ENCODE measurements around the gene MIEN1.
A peak's percentile ranks its signal among the peaks of the same experiment; 100 is the strongest.
"Not testable (repeated sequence)": the region's sequence is repeated elsewhere in the genome, so short reads cannot be mapped to it uniquely, and the experiment has no call there.

The MIEN1 gene

DNA sequence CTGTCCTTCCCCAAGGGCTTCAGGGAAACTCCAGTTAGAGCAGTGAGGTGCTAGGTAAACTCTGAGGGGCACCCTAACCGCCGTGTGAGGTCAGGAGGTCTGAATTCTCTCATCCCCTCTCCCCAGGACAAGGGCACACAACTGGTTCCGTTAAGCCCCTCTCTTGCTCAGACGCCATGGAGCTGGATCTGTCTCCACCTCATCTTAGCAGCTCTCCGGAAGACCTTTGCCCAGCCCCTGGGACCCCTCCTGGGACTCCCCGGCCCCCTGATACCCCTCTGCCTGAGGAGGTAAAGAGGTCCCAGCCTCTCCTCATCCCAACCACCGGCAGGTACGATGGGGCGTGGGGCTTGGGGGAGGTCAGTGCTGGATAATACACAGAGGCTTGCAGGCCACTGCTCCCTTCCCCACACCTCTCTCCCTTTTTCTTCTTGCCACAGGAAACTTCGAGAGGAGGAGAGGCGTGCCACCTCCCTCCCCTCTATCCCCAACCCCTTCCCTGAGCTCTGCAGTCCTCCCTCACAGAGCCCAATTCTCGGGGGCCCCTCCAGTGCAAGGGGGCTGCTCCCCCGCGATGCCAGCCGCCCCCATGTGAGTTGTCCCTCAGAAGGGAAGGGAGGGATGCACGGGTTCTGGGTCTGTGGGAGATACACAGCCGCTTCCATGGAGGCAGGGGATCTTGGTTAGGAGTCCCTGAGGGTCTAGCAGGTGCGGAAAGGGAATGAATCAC is 12.0 kb upstream of the MIEN1 start:
- no peak for DNase-seq (ENCODE audit: low read depth in 4 of 4, low spot score in 1 of 4)

DNA sequence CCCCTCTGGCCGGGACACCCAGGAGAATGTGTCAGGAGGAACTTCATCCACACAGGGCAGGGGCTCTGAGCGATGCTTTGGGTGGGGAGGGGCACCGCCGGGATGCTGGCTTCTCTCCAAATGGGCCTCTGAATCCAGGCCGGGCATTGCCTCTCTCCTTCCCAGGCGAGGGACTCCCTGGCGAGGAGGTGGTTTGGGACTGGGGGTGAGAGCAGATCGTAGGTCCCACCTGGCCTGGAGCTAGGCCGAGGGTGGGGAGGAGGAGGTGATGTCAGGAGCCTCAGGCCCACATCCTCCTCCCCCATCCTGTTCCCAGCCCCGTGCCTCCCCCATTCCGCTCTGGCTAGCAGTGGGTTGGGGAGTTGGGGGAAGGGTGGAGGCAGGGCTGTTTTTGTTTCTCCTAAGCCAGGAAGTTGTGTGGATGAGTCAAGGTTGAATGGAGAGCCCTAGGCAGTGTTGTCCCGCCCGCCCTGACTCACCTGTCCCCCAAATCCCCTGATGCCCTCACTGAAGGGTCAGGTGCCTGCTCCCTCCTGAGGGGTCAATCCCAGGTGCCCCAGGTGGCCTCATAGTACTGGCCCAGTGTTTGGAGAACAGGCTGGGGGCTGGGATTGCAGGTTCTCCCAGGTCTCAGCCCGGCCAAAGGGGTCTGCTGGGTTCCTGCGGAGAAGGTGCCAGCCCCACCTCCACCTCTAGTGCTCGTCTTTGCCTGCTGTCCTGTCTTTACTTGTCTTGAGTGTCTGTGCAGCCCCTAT is 10.2 kb upstream of the MIEN1 start:
- no peak for DNase-seq (ENCODE audit: low read depth in 4 of 4, low spot score in 1 of 4)

DNA sequence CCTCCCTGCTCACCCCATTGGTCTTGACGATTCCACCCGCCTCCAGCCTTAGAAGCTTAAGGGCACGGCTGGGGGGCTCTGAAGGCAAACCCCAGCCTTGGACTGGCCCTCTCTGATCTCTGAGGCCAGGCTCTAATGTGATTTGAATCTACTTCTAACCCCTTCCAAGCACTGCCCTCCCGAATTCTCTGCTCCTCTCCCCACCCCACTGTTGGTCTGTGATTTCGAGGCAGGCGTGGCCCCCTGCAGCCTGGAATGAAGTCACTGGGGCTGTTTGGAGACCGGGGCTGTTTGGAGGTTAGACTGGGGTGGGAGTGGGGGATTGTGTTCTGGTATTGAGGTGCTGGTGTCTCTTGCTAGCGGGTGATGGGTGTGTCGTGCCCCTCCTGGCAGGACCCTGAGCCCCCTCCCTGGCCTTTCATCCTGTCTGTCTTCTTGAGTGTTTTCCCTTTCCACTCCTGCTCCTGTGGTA is 9.6 kb upstream of the MIEN1 start:
- DNase-seq (ENCODE audit: low read depth in 4 of 4, low spot score in 1 of 4), result no peak

DNA sequence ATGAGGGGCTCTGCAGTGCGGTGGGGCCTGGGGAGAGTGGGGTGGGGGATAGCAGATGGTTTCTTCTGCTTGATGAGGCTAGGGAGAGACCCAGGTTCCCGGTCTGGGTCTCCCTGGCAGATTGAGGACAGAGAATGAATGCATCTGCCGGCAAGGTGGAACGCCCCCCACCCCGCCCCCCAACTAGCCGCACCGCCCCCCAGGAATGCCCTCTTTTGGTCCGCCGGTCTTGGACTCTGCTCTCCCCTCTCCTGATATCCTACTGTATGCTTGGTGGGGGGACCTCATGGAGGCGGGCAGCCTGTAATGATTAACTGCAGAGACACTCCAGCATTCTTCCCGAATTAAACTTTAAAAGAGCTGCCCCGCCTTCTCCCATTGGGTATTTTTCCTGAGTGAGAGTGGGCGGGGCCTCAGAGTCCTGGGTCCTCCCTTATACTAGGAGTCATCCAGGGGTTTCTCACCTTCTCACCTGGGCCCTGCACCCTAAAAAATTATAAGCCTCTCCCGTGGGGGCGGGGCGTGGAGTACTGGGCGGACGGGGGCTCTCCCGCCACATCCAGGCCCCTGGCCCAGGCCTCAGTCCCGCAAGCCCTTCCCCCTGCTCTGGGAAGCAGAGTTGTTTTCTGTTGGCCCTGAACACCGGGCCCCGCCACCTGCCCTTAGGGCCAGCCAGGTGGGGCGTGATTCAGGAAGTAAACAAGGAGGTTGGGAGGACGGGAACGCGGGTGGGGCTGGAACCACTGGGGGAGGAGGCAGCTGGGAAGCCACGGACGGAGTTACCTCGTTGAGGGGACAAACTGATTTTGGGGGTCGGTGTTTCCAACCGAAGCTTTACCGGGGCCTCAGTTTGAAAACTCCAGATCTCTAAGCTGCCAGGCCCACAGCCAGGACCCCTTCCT is 8.9 kb upstream of the MIEN1 start:
- no peak for DNase-seq (ENCODE audit: low read depth in 4 of 4, low spot score in 1 of 4)

DNA sequence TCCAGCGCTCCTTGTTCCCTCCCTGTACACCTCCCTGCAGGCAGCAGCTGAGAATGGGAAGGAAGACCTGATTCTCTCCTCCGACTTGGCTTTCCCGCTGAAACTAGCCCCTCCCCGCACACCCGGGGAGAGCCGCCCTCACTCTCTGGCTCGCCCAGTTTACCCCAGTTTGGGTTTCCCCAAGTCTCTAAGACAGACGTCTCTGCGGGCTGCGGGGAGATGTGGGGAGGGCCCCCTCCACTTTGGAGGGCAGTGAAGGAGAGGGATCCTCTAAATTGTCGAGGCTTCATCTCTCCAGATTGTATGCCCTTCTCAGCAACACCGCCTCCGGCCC is 8.2 kb upstream of the MIEN1 start:
- peak in 1 of 4 experiments; percentile 50 for DNase-seq (ENCODE audit: low read depth in 4 of 4, low spot score in 1 of 4)

DNA sequence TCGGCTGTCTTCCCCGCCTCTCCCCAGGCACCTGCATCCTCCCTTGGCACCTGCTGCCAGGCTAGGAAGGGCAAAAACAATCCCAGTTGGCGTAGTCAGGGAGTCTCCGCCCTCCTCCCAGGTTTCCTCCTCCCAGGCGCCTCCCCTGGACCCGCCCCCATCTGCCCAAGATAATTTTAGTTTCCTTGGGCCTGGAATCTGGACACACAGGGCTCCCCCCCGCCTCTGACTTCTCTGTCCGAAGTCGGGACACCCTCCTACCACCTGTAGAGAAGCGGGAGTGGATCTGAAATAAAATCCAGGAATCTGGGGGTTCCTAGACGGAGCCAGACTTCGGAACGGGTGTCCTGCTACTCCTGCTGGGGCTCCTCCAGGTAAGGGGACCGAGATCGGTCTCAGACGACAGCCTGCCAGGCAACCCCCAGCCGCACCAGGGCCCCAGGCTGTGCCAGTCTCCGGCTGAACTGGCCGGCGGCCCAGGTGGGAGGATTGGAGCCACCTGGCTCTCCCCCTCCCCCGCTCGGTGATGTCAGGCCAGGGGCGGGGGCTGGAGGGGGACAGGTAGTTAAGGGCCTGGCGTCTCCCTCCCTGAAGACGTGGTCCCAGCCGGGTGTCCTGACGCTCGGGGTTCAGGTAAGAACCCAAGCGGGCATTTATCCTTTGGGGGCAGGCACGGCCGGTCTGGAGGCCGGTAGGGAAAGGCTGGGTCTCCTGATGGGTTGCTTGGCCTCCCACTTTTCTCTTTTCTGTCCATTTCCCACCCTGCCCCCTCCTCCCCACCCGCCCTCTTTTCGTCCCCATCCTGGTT is 7.6 kb upstream of the MIEN1 start, which contains the start of gene GRB7:
GRB7 (plus strand) TSS at position 179 of the 808 bp plus-strand sequence. CDS start 4,364 bp downstream, outside the sequence.
- no peak for DNase-seq (ENCODE audit: low read depth in 4 of 4, low spot score in 1 of 4)

DNA sequence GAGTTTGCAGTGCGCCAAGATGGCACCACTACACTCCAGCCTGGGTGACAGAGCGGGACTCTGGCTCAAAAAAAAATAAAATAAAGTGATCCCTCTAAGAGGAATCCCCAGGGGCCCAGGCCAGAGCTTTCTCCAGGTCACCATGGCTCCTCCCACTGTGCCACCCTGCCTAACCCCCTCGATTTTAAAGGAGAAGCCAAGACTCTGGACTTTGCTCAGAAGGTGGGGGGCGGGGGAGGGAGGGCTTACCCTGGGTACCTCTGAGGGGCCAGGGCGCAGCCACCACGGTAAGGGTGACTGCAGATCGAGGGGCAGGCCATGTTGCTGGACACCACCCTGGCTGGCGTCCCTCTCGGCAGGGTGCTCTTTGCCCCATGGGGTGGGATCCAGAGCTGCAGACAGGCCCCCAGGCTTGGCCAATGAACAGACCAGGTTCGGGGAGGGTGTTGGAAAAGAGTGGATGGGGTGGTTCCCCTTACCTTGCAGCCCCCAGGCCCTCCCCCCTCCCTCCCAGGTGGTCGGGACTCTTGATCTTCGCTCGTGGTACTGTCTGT is 7.0 kb upstream of the MIEN1 start:
- DNase-seq (ENCODE audit: low read depth in 4 of 4, low spot score in 1 of 4), result no peak

DNA sequence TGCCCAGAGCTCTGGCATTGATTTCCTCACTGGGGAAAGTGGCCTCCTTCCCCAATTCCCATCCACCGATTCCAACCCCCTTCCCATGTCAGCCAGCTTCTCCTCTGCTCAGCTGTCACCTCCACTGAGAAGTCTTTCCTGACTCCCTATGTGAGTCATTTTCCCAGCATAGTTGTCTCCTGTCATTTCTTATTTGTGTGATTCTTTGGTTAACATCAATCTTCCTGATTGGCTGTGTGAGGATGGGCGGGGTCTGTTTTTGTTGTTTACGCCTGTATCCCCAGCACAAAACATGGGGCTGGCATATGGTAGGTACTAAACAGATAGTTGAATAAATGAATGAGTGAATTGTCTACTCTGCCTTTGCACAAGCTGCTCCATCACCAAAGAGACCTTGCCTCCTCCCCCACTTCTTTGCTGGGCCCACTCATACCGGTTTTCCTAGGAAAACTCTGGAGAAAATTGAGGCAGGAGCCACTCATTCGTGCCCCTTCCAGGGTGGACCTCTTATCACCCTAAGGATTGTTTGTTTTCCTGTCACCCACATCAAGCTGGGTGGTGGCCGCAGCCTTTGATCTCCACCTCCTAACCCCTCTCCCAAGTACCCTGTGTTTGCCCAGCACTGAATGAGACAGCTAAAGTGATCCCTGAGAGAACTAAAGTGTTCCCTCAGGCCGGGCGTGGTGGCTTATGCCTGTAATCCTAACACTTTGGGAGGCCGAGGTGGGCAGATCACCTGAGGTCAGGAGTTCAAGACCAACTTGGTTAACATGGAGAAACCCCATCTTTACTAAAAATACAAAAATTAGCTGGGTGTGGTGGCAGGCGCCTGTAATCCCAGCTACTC is 6.2 kb upstream of the MIEN1 start:
- no peak for DNase-seq (ENCODE audit: low read depth in 4 of 4, low spot score in 1 of 4)

DNA sequence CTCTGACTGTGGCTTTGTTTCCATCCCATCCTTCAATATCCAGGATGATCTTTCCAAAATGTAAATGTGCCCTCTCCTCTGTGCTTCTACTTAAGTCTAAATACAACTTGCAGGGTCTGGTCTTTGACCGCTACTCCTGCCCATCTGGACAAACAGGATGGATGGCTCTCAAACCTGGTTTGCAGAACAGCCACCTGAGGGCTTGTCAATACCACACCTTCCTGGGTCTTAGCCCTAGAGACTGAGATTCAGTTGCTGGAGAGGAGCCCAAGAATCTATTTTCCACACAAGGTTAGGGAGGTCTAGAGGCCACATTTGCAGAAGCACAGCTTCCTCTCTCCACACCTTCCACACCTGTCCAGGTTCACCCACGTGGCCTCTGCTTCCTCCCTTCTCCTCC is 5.5 kb upstream of the MIEN1 start:
- no peak for DNase-seq (ENCODE audit: low read depth in 4 of 4, low spot score in 1 of 4)

DNA sequence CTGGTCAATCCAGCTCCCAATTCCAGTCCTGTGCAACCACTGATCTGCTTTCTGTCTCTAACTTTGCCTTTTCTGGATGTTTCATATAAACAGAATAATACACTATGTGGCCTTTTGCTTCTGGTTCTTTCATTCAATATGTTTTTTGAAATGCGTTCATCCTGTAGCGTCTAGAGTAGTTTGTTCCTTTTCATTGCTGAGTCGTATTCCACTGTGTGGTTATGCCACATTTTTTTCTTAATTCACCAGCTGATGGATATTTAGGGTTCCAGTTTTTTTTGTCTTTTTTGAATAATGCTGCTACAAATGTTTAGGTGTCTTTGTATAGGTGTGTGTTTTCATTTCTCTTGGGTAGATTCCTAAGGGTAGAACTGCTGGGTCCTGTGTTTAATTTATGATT is 2.3 kb upstream of the MIEN1 start:
- no peak for DNase-seq (ENCODE audit: low read depth in 4 of 4, low spot score in 1 of 4)

DNA sequence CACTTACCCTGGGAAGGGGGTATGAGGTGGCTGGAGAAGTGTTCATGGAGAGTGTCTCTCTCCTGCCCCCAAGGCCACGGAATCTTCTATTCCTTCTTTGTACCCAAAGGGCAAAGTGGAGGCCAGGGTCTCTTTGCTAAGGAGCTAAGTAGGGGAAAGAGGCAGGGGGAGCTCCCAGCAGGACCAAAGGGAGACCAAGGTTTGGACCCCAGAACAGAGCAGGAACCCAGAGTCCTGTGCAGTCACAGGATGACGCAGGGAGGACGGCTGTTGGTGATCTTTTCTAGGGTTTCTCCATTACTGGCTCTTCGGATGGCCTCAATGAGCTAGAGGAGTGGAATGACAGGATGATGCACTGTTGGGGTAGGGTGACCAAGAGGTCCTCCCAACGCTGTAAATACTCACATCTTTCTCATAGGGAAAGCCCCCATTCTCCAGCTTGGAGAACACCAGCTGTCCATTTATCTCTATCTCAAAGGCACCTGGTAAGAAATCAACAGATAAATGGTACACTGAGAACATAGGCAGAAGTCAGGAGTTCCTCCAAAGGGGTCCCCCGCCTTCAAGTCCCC is 966 bp downstream of the MIEN1 start:
- no peak for DNase-seq (ENCODE audit: low read depth in 4 of 4, low spot score in 1 of 4)

DNA sequence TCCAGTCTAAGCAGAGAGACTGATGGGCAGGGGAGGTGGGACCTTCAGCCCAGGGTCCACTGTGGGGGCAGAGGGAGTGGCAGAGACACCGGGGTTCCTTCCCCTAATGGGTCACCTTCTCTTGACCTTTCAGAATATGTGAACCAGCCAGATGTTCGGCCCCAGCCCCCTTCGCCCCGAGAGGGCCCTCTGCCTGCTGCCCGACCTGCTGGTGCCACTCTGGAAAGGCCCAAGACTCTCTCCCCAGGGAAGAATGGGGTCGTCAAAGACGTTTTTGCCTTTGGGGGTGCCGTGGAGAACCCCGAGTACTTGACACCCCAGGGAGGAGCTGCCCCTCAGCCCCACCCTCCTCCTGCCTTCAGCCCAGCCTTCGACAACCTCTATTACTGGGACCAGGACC is 2.8 kb downstream of the MIEN1 start:
- DNase-seq (ENCODE audit: low read depth in 4 of 4, low spot score in 1 of 4), result no peak

DNA sequence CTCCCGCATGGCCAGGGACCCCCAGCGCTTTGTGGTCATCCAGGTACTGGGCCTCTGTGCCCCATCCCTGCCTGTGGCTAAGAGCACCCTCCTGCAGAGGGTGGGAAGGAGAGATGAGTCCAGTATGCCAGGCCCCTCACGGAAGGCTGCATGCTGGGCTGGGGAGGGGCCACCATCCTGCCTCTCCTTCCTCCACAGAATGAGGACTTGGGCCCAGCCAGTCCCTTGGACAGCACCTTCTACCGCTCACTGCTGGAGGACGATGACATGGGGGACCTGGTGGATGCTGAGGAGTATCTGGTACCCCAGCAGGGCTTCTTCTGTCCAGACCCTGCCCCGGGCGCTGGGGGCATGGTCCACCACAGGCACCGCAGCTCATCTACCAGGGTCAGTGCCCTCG is 3.7 kb downstream of the MIEN1 start:
- DNase-seq (ENCODE audit: low read depth in 4 of 4, low spot score in 1 of 4), result no peak

DNA sequence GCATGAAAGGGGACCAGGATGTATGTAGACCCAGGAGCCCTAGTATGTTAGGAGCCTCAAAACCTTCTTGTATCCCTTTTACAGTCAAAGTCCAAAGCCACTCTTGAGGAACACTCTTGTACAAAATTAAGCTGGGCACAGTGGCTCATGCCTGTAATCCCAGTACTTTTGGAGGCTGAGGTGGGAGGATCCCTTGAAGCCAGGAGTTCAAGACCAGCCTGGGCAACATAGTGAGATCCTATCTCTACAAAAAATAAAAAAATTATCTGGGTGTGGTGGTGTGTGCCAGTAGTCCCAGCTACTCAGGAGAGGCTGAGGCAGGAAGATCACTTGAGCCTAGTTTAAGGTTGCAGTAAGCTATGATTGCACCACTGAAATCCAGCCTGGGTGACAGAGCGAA is 4.4 kb downstream of the MIEN1 start:
- DNase-seq (ENCODE audit: low read depth in 4 of 4, low spot score in 1 of 4), result not testable (repeated sequence)

DNA sequence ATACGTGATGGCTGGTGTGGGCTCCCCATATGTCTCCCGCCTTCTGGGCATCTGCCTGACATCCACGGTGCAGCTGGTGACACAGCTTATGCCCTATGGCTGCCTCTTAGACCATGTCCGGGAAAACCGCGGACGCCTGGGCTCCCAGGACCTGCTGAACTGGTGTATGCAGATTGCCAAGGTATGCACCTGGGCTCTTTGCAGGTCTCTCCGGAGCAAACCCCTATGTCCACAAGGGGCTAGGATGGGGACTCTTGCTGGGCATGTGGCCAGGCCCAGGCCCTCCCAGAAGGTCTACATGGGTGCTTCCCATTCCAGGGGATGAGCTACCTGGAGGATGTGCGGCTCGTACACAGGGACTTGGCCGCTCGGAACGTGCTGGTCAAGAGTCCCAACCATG is 5.6 kb downstream of the MIEN1 start:
- no peak for DNase-seq (ENCODE audit: low read depth in 4 of 4, low spot score in 1 of 4)

DNA sequence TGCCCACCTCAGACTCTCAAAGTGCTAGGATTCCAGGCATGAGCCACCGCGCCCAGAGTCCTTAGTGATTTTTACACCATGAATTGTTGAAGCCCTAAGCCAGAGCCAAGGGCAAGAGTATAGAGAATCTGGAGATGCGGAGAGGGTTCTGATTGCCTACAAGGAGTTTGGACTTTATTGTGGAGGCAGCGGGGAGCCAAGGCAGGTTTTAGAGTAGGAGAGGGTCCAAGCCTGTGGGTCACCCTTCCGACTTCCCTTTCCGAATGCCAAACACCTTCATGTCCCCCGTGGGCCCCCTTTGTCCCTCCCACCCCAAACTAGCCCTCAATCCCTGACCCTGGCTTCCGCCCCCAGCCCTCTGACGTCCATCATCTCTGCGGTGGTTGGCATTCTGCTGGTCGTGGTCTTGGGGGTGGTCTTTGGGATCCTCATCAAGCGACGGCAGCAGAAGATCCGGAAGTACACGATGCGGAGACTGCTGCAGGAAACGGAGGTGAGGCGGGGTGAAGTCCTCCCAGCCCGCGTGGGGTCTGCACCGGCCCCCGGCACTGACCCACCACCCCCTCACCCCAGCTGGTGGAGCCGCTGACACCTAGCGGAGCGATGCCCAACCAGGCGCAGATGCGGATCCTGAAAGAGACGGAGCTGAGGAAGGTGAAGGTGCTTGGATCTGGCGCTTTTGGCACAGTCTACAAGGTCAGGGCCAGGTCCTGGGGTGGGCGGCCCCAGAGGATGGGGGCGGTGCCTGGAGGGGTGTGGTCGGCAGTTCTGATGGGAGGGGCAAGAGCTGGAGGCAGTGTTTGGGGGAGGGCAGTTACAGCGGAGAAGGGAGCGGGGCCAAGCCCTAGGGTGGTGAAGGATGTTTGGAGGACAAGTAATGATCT is 7.1 kb downstream of the MIEN1 start:
- no peak for DNase-seq (ENCODE audit: low read depth in 4 of 4, low spot score in 1 of 4)

DNA sequence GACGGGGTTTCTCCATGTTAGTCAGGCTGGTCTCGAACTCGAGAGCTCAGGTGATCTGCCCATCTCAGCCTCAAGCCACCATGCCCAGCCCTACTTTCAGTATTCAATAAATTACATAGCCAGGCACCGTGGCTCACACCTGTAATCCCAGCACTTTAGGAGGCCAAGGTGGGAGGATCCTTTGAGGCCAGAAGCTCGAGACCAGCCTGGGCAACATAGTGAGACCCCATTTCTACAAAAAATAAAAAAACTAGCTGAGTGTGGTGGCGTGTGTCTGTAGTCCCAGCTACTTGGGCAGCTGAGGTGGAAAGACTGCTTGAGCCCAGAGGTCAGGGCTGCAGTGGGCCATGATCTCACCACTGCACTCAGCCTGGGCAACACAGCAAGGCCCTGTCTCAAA is 8.2 kb downstream of the MIEN1 start:
- DNase-seq (ENCODE audit: low read depth in 4 of 4, low spot score in 1 of 4), result no peak
